Measurements from ENCODE around the gene METTL25.
A peak's percentile ranks its signal among the peaks of the same experiment; 100 is the strongest.

METTL25 gene

DNA sequence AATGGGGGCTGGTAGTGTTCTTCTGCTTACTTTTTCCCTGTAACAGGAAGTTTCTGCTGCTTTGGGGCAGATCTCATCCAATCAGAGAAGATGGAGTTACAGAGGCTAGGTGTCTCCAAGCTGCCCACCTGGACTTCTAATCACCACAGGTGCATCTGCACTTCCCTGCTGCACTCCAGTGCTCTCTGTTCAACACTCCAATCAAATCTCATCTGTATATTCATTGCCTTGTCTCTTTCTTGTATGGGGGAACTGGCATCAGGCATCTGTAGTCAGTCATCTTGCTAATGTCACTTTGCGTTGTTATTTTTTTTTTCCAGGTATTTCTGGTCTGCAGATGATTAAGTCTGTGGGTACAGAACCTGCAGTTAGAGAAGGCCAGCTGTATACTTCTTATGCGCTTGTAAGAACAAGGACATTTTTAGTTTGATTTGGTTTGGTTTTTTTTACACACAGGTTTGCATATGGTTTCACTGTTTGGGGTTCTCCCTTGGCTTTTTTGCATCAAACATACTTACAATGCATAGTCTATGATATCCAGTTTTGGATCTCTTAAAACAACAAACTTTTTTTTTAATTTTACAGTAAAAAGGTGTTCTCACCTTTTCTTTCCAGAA, 116.0 kb downstream of the METTL25 start:
- DNase-seq = no peak

- DNase-seq = no peak
Measured at GRCh38 chr12:82474798-82475184, 116.5 kb downstream of the METTL25 start.

- no peak for DNase-seq
Measured at GRCh38 chr12:82475211-82475610, 116.9 kb downstream of the METTL25 start.

DNA sequence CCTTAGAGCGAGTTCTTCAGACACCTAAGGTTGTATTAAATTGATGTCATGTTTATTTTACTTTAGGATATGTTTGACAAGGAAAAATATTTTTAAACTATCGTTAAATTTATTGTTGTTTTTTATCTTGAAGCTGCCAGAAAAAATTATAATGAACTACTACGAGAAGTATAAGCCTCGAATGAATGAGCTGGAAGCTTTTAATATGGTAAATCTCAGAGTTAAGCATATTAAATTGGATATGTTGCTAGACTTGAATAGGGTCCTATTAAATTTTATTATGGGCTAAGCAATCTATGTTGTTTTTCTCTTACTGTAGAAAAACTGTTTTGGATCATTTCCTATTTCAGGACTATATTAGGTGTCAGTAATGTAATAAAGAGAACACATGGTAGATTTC, 118.2 kb downstream of the METTL25 start:
- no peak for DNase-seq

DNA sequence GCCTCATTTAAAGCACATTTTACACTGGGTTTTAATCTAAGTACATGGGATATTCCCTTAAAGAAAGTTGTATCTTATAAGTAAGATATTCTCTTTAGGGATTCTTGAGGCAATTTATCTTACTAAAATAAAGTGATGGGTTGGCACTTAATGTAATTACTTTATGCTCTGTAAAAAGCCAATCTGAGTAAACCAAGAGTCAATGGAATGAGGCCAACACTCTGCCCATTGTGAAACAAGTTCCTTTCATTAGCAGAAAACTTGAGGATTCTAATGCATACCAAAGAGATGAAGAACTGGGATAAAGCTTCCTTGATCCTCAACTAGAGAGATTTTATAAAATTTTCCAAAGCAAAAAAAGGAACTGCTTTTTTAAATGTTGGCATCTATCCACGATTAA, 121.2 kb downstream of the METTL25 start:
- DNase-seq = no peak

DNA sequence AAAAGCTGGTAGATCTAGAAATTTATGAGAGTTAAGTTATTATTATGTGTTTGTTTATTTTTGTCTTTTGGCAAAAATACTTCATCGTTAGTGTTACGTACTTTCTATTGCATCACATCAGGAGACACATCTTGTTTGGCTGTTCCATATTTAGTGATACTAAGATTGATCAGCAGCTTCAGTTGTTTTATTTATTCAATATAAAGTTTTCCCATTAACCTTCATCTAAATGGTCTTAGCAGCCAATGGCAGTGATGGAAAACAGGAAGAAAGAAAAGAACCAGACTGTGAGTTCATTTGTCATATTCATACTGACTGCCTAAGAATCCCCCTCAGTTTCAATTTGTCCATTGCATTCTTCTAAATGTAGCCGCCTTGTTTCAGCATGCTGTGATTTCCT, 122.3 kb downstream of the METTL25 start:
- DNase-seq = no peak

DNA sequence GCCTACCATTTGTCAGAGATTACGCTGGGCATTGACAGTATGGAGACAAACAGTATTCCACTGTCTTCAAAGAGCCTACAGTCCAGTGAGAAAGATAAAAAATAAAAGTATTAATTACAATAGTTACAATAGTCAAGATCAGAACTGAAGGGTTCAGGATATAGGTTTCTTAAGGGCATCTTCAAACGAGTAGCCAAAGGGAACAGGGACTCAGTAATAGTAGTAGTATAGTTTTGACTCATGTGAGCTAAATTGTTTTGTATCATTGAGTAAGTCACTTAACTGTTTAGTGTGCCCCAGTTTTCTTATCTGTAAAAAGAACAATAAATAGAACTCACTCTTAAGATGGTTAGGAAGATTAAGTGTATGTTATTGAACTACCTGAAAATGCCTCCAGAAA, 123.6 kb downstream of the METTL25 start:
- no peak for DNase-seq

GRCh38 chr12:82486524-82487235, 128.4 kb downstream of the METTL25 start:
- no peak for DNase-seq

DNA sequence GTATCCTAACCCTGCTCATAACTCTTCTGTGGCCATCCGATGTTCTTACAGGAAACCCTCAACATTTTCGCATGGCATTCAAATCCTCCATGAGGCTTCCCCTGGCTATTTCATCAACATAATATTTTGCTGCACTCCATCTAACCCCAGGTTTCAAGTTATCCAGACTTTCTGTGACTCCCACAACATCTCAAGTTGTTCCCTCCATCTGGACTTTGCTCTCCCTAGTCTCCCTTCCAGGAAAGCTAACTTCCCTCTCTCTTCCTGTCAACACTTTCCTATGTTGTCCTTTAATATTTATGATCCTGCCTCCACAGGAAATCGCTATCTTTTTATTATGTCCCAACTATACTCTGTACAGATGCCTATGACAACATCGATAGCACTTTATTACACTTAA, 146.1 kb downstream of the METTL25 start:
- no peak for DNase-seq

- DNase-seq = no peak
Measured at GRCh38 chr12:82505150-82505549, 146.8 kb downstream of the METTL25 start.

DNA sequence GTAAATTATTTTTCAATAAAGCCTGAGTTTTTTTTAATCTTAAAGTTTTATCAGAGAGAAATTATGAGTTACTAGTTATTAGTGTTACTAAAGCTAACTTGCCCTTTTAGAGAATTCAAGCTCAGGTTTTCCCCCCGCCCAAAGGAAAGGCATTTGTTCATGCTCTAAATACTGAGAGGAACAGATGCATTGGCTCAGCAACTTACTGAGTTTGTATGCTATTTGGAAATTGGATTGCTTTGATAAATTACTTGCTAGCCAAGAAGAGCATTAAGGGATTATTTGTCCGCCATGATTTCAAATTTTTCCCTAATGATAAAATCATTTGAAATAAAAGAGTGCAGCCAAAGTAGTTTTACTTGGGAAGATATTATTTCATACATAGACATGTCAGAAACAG, 149.4 kb downstream of the METTL25 start:
- DNase-seq = no peak

- DNase-seq = no peak
Measured at GRCh38 chr12:82510386-82510785, 152.1 kb downstream of the METTL25 start.

DNA sequence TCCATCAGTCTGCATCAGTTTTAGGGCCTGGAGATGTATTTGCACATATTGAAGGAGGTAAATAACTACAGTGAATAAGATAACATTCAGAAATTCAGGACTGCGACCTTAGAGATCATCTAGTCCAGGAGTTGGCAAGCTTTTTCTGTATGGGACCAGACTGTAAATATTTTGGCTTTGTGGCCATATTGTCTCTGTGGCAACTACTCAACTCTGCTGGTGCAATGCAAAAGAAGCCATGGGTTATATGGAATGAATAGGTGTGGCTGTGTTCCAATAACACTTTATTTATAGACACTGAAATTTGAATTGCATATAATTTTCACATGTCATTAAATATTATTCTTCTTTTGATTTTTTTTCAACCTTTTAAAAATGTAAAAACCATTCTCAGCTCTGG, 156.6 kb downstream of the METTL25 start:
- DNase-seq = no peak

DNA sequence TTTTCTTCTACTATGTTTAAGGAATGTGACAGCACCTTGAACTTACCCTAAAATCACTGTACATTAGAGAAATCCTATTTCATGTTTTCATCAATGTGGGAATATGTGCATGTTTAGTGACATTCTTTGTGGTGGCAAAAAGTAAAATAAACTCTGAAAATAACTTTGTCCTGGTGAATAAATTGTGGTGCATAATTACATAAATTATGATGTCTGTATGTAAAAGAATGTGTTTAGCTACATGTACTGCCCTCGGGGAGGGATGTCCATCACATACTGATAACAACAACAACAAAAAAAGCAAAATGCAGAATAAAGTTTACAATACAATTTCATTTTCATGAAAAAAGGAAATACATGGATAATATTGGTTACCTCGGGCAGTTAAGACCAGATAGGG, 157.3 kb downstream of the METTL25 start:
- no peak for DNase-seq

- no peak for DNase-seq
Measured at GRCh38 chr12:82517027-82517426, 158.7 kb downstream of the METTL25 start.

DNA sequence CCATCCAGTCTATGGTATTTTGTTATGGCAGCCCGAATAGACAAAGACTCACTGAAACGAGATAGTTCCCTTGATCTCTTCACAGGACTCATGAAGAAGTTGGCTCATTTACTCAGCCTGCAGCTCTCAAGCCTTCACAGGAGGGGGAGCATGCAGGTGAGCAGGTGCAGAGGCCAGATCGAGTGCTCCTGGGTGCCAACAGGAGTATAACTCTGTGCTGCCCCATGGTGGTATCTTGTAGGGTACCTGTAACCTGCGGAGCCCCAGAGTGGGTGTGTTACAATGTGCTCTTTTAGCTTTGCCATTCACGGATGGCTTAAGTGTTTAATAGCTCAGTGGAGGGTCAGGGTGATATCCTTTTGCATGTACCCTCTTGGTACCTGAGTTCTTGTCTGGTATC, 159.5 kb downstream of the METTL25 start:
- DNase-seq = no peak

GRCh38 chr12:82519510-82519909, 161.2 kb downstream of the METTL25 start:
- no peak for DNase-seq

DNA sequence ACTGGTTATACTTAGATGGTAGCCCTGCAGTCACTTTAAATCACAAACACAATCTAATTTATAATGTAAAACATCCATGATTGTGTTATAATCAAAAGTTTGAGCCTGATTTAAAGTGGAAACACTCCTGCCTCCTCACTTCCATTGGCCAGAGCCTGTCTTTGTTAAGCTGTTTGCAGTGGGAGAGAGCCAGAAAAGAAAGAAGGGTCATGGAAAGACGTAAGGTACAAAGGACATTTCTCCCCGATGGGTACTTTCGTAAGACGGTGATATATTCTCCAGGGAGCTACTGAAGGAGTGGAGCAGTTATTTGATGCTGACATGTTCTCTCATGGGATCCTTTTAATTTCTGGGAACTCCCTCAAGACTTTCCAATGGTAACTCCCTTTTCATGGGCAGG, 164.0 kb downstream of the METTL25 start:
- DNase-seq = no peak

DNA sequence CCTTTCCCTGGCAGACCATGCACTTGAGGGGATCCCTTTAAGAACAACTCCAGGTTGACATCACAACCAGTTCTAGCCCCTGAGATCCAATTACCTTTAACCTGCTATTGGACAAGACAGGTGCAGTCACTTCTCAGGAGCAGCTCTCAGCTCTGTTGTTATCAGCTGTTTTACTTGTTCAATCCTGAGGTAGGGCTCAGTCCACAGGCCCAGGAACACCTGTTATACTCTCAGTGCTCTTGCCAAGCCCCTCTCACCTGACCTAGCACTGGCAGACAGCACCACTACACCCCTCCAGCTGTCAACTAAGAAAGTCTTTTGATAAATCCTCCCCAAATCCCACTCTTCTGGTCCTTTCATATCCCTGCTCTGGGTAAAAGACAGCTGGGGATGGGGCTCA, 164.4 kb downstream of the METTL25 start:
- no peak for DNase-seq

GRCh38 chr12:82523996-82524395, 165.7 kb downstream of the METTL25 start:
- no peak for DNase-seq

DNA sequence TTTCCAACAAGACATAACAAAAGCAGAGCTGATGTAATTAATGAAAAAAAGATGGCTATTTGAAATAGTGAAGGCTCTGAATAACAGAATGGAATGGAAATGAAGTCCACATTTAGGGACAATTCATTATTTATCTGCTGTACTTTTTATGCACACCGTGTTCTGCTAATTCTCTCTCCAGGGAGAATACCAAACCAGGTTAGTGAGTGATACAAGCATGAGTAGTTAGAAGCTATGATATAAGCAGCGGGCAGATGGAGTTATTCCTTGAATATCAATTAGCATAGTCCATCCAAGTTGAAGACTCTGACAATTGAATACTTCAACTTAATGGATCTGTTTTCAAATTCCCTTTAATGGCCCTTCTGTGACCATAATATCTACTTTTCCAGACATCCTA, 166.3 kb downstream of the METTL25 start:
- no peak for DNase-seq

- no peak for DNase-seq
Measured at GRCh38 chr12:82525616-82526015, 167.3 kb downstream of the METTL25 start.

GRCh38 chr12:82527165-82527780, 168.9 kb downstream of the METTL25 start:
- DNase-seq = peak; percentile 15
